GM23338 (cell line): ENCODE results near the gene TRMT61A. TPM values are rescaled to one million over a fixed set of nuclear protein-coding genes. Genes with fewer than 3 reads are reported as not detected.
A peak's percentile ranks its signal among the peaks of the same experiment; 100 is the strongest.

Source experiments
- ATAC-seq: fragments of 200-7000 bp; cut with Tn5 transposase; 3 replicates; pipeline ENCODE4 v1.9.1; 2020
- DNase-seq: peaks from one replicate; pipeline ENCODE4 v3.0.0-alpha.2; 2015; ENCODE audit warnings: low spot score
- H2AFZ ChIP-seq: fragments of 200-600 bp; sonication (generic); 2 replicates; pipeline ENCODE4 v1.8.0; 2016; ENCODE audit warnings: antibody characterized with exemption, mild to moderate bottlenecking, moderate library complexity
- H3F3A ChIP-seq: fragments of 200-600 bp; sonication (generic); replicated peaks from 2 replicates; pipeline ENCODE4 v1.8.0; 2017; ENCODE audit warnings: antibody characterized with exemption, mixed run types, low read depth
- H3K27ac ChIP-seq: fragments of 200-600 bp; sonication (generic); 2 replicates; pipeline ENCODE4 v1.6.1; 2016; ENCODE audit warnings: low read depth
- H3K27me3 ChIP-seq: fragments of 200-600 bp; sonication (generic); 2 replicates; pipeline ENCODE4 v1.8.0; 2016; ENCODE audit warnings: mild to moderate bottlenecking, mixed run types, moderate library complexity; ENCODE audit not compliant: insufficient read depth
- H3K36me3 ChIP-seq: fragments of 200-600 bp; sonication (generic); 2 replicates; pipeline ENCODE4 v1.8.0; 2016; ENCODE audit warnings: mild to moderate bottlenecking; ENCODE audit not compliant: insufficient read depth
- H3K4me1 ChIP-seq: fragments of 200-600 bp; sonication (generic); 2 replicates; pipeline ENCODE4 v1.8.0; 2016; ENCODE audit warnings: mild to moderate bottlenecking, moderate library complexity; ENCODE audit not compliant: insufficient read depth
- H3K4me2 ChIP-seq: fragments of 200-600 bp; sonication (generic); 2 replicates; pipeline ENCODE4 v1.7.1; 2017; ENCODE audit warnings: mixed run types
- H3K4me3 ChIP-seq: fragments of 200-600 bp; sonication (generic); 2 replicates; pipeline ENCODE4 v1.6.1; 2016; ENCODE audit warnings: mixed run types
- H3K79me2 ChIP-seq: fragments of 200-600 bp; sonication (generic); replicated peaks from 2 replicates; pipeline ENCODE4 v1.8.0; 2017; ENCODE audit warnings: mild to moderate bottlenecking; ENCODE audit not compliant: insufficient read depth
- H3K9me2 ChIP-seq: fragments of 200-600 bp; sonication (generic); 2 replicates; pipeline ENCODE4 v1.8.0; 2017; ENCODE audit not compliant: insufficient read depth
- H4K20me1 ChIP-seq: fragments of 200-600 bp; sonication (generic); replicated peaks from 2 replicates; pipeline ENCODE4 v1.8.0; 2017; ENCODE audit warnings: mild to moderate bottlenecking; ENCODE audit not compliant: insufficient read depth
- H3K27ac Mint-ChIP-seq: 2 replicates; pipeline ENCODE4 v1.8.0; 2020; ENCODE audit warnings: inconsistent platforms, mild to moderate bottlenecking, moderate library complexity, mixed read lengths
- H3K27me3 Mint-ChIP-seq: 3 replicates; pipeline ENCODE4 v1.8.0; 2022; ENCODE audit warnings: low read depth, mild to moderate bottlenecking, moderate library complexity, mixed read lengths, inconsistent platforms; ENCODE audit not compliant: insufficient read depth, poor library complexity
- H3K36me3 Mint-ChIP-seq: 3 replicates; pipeline ENCODE4 v1.8.0; 2021; ENCODE audit warnings: low read depth, mild to moderate bottlenecking, inconsistent platforms, moderate library complexity, mixed read lengths
- H3K4me1 Mint-ChIP-seq: 3 replicates; pipeline ENCODE4 v1.8.0; 2020; ENCODE audit warnings: mild to moderate bottlenecking, inconsistent platforms, mixed read lengths
- H3K4me3 Mint-ChIP-seq: 3 replicates; pipeline ENCODE4 v1.8.0; 2021; ENCODE audit warnings: moderate library complexity, mild to moderate bottlenecking, inconsistent platforms, mixed read lengths
- H3K9me3 Mint-ChIP-seq: 3 replicates; pipeline ENCODE4 v1.8.0; 2020; ENCODE audit warnings: moderate library complexity, mild to moderate bottlenecking, inconsistent platforms, mixed read lengths
- CREB1 ChIP-seq: fragments of 250-450 bp; sonication (Bioruptor Pico); IDR thresholded peaks from 2 replicates; pipeline ENCODE4 v1.5.0; 2020; ENCODE audit warnings: low read depth, mild to moderate bottlenecking, moderate library complexity
- EZH2 ChIP-seq: fragments of 200-600 bp; sonication (generic); IDR thresholded peaks from one replicate; pipeline ENCODE4 v1.8.0; 2017; ENCODE audit warnings: antibody characterized with exemption, mild to moderate bottlenecking, low read depth; ENCODE audit not compliant: unreplicated experiment
- JUNB ChIP-seq: IDR thresholded peaks from one replicate; pipeline ENCODE4 v1.6.1; 2016; ENCODE audit warnings: antibody characterized with exemption; ENCODE audit not compliant: unreplicated experiment
- NANOG ChIP-seq: IDR thresholded peaks from 2 replicates; pipeline ENCODE4 v1.6.1; 2016; ENCODE audit warnings: antibody characterized with exemption, borderline replicate concordance
- STAT1 ChIP-seq: IDR thresholded peaks from one replicate; pipeline ENCODE4 v1.6.1; 2016; ENCODE audit warnings: antibody characterized with exemption; ENCODE audit not compliant: unreplicated experiment
- ZNF462 ChIP-seq: fragments of 250-450 bp; sonication (Bioruptor Pico); IDR thresholded peaks from 2 replicates; pipeline ENCODE4 v1.5.0; 2020; ENCODE audit warnings: mild to moderate bottlenecking, moderate library complexity
- polyA plus RNA-seq: library from polyadenylated mRNA; unstranded; fragments of >200 nt; fragmentation: Nextera tagmentation; extraction: Ambion mirVana; gene quantifications from 2 replicates; pipeline ENCODE4 v1.2.1, GENCODE V29; 2016
- total RNA-seq: library from RNA; depleted of rRNA; stranded (reverse); fragments of >200 nt; shearing (Covaris generic); gene quantifications from 2 replicates; pipeline ENCODE4 v1.2.3, GENCODE V29; 2014
- TF ChIP-seq, protein P1 (sequence below), 2 experiments: fragments of 200-600 bp in 1 of 2; sonication (generic) in 1 of 2; conservative IDR thresholded peaks; 2 replicates each; pipeline versions ENCODE4 v1.5.1 to v1.6.1; 2016 to 2017; ENCODE audit warnings: antibody characterized with exemption in 2 of 2, low read depth in 2 of 2, mild to moderate bottlenecking in 2 of 2, moderate library complexity in 1 of 2
- TF ChIP-seq, protein P2 (sequence below): IDR thresholded peaks from one replicate; pipeline ENCODE4 v1.6.1; 2018; ENCODE audit warnings: antibody characterized with exemption; ENCODE audit not compliant: unreplicated experiment

Gene TRMT61A
- total and polyA plus RNA-seq, 2 experiments from 2014 or later, result 13.4 to 28.2 TPM

DNA sequence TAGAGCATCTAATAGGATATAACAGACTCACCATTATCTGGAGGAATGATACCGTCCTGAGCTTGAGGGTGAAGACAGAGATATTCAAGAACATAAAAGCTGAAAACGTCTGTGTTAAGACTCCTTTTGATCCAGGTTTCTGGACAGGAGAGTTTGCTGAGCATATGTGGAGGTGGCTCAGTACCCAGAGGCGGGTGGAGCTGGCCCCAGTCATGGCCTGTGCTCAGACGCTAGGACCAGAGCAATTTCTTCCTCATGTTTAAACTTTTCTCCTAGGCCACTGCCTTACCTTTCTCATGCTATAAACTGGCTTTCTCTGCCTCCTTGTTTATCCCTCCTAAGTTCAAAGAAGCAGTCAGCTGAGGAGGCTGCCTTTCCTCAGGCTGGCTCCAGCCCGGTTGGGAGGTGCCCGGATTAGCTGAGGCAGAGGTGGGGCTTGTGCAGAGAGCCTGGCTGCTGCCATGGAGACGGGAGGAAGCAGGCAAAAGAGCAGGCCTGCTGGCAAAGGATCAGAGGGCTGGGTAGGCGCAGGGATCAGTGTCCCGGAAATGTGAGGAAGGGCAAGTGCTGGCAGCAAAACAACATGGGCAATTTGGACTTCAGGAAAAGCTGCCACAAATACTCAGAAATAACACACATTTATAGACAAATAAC lies 47.5 kb downstream of the TRMT61A start:
- Mint-ChIP-seq H3K27me3 (no peaks in the 10 kb centered on the region), H3K4me1 (no peaks in the 10 kb centered on the region), H3K9me3 (no peaks in the 10 kb centered on the region), H3K36me3 (peaks cover 29% of the 10 kb centered on the region), H3K4me3 (no peak overlapping the region), H3K27ac (no peak overlapping the region)
- no peak overlapping the region for H3K4me2 ChIP-seq
- no peak for TF ChIP-seq STAT1
- no peak for TF ChIP-seq ZNF462 (CRISPR knock-in tag)
- no peak for TF ChIP-seq CREB1 (CRISPR knock-in tag)
- H3K36me3 ChIP-seq, result peaks cover 3% of the 10 kb centered on the region
- peaks cover 4% of the 10 kb centered on the region; the same call in 1 of the 2 replicates for H3F3A ChIP-seq
- DNase-seq (peak; percentile 53), ATAC-seq (peak; percentile 92)
- H3K9me2 ChIP-seq, result no peaks in the 10 kb centered on the region
- no peak overlapping the region for H3K4me3 ChIP-seq
- H3K4me1 ChIP-seq, result no peaks in the 10 kb centered on the region
- H3K27me3 ChIP-seq, result no peaks in the 10 kb centered on the region
- H3K27ac ChIP-seq, result no peak overlapping the region
- no peak overlapping the region for H2AFZ ChIP-seq
- peaks cover 3% of the 10 kb centered on the region; the same call in 1 of the 2 replicates for H4K20me1 ChIP-seq
- H3K79me2 ChIP-seq, result 0 out of 2 replicates have a peak, but pooled peaks cover 12% of the 10 kb centered on the region

GRCh38 chr14:103578401-103579075 lies 49.5 kb downstream of the TRMT61A start:
- H3K36me3 Mint-ChIP-seq, result peaks cover 27% of the 10 kb centered on the region
- H3K4me1 Mint-ChIP-seq, result no peaks in the 10 kb centered on the region
- no peak overlapping the region for H3K4me3 Mint-ChIP-seq
- no peak overlapping the region for H3K4me2 ChIP-seq
- no peaks in the 10 kb centered on the region for H3K4me1 ChIP-seq
- no peak overlapping the region for H3K27ac Mint-ChIP-seq
- peaks cover 2% of the 10 kb centered on the region for H3F3A ChIP-seq
- H3K9me2 ChIP-seq, result no peaks in the 10 kb centered on the region
- H2AFZ ChIP-seq, result no peak overlapping the region
- H4K20me1 ChIP-seq, result peaks cover 3% of the 10 kb centered on the region; the same call in 1 of the 2 replicates
- H3K79me2 ChIP-seq, result 0 out of 2 replicates have a peak, but pooled peaks cover 5% of the 10 kb centered on the region
- H3K9me3 Mint-ChIP-seq, result no peaks in the 10 kb centered on the region
- H3K27me3 Mint-ChIP-seq, result no peaks in the 10 kb centered on the region
- H3K36me3 ChIP-seq, result peaks cover 3% of the 10 kb centered on the region
- no peak overlapping the region for H3K4me3 ChIP-seq
- no peak for ATAC-seq
- DNase-seq, result no peak
- H3K27ac ChIP-seq, result no peak overlapping the region
- no peaks in the 10 kb centered on the region for H3K27me3 ChIP-seq
- TF ChIP-seq JUNB (no peak), EZH2 (no peak), CREB1 (CRISPR knock-in tag) (no peak), NANOG (no peak)
- TF ChIP-seq, protein P1, sequence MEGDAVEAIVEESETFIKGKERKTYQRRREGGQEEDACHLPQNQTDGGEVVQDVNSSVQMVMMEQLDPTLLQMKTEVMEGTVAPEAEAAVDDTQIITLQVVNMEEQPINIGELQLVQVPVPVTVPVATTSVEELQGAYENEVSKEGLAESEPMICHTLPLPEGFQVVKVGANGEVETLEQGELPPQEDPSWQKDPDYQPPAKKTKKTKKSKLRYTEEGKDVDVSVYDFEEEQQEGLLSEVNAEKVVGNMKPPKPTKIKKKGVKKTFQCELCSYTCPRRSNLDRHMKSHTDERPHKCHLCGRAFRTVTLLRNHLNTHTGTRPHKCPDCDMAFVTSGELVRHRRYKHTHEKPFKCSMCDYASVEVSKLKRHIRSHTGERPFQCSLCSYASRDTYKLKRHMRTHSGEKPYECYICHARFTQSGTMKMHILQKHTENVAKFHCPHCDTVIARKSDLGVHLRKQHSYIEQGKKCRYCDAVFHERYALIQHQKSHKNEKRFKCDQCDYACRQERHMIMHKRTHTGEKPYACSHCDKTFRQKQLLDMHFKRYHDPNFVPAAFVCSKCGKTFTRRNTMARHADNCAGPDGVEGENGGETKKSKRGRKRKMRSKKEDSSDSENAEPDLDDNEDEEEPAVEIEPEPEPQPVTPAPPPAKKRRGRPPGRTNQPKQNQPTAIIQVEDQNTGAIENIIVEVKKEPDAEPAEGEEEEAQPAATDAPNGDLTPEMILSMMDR (conservative IDR thresholded peaks at IDR 0.05; ENCODE audit: low read depth in 2 of 2), result no peak
- TF ChIP-seq, protein P2, sequence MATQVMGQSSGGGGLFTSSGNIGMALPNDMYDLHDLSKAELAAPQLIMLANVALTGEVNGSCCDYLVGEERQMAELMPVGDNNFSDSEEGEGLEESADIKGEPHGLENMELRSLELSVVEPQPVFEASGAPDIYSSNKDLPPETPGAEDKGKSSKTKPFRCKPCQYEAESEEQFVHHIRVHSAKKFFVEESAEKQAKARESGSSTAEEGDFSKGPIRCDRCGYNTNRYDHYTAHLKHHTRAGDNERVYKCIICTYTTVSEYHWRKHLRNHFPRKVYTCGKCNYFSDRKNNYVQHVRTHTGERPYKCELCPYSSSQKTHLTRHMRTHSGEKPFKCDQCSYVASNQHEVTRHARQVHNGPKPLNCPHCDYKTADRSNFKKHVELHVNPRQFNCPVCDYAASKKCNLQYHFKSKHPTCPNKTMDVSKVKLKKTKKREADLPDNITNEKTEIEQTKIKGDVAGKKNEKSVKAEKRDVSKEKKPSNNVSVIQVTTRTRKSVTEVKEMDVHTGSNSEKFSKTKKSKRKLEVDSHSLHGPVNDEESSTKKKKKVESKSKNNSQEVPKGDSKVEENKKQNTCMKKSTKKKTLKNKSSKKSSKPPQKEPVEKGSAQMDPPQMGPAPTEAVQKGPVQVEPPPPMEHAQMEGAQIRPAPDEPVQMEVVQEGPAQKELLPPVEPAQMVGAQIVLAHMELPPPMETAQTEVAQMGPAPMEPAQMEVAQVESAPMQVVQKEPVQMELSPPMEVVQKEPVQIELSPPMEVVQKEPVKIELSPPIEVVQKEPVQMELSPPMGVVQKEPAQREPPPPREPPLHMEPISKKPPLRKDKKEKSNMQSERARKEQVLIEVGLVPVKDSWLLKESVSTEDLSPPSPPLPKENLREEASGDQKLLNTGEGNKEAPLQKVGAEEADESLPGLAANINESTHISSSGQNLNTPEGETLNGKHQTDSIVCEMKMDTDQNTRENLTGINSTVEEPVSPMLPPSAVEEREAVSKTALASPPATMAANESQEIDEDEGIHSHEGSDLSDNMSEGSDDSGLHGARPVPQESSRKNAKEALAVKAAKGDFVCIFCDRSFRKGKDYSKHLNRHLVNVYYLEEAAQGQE, result no peak
